NCI-H128 (cell line): Measurements from ENCODE around the gene SOHLH2.
A peak's percentile ranks its signal among the peaks of the same experiment; 100 is the strongest.

Source experiments
- DNase-seq: peaks from one replicate; lab custom pipeline; 2025; ENCODE audit not compliant: unreplicated experiment; lab: John Stamatoyannopoulos, UW

Gene SOHLH2

GRCh38 chr13:36133950-36134626 is 80.3 kb downstream of the SOHLH2 start:
- no peak for DNase-seq

GRCh38 chr13:36132376-36132775 is 82.0 kb downstream of the SOHLH2 start:
- no peak for DNase-seq

DNA sequence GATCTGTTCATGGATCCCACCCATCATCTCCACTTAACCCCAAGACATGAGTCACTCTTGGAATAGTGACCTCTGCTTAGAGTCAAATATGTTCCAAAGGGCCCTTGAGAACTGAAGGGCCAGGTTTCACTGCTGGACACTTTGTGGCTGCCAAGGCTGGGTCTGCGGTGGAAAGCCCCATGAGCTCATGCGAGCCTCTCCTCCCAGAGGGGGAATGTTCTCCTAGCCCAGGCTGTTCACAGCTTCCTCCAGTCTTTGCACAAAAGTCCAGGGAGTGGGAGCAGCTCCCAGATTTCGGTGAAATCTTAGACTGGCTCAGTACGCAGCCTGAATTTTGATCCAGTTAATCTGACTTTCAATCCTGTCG is 82.4 kb downstream of the SOHLH2 start:
- DNase-seq: no peak

GRCh38 chr13:36131222-36131930 is 83.0 kb downstream of the SOHLH2 start, which contains the start of gene DCLK1:
TSS of gene DCLK1 (minus strand) at chr13:36131382.
- peak; percentile 9 for DNase-seq

- DNase-seq: peak; percentile 23
These were observed 83.7 kb downstream of the SOHLH2 start for GRCh38 chr13:36130552-36131221.

DNA sequence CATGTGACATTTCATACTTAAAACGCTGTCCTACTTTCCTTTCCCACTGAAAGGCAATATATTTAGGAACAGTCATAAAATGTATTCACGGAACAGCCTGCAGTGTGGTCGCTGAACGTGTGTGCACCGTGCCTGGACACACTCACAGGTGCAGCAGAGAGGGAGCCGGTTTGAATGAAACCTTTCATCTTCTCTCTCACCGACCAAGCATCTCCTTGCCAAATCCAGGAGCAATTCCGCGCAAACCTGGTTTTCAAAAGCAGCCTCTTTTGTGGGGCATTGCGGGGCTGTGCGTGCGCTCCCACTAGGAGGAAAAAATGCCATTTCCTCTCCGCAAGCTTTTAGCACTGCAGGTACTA is 84.2 kb downstream of the SOHLH2 start:
- DNase-seq: no peak

- no peak for DNase-seq
These were observed 84.8 kb downstream of the SOHLH2 start for GRCh38 chr13:36129539-36129938.

GRCh38 chr13:36126491-36126890 is 87.9 kb downstream of the SOHLH2 start:
- DNase-seq: no peak

DNA sequence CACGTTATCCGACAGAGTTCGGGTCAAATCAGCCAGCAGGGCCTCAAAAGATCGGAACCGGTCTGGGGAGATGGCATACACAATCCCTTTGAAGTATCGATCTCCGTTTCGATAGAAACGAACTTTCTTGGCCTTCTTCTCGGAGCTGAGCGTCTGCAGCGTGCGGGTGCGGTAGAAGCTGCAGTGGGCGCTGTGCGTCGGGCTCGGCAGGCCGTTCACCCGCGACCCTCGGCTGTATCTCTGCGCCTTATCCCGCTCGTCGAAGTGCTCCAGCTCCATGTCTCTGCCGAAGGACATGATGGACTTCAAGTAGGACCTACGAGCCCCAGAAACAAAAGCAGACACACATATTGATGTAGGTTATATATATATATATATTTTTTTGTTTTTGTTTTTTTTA is 88.5 kb downstream of the SOHLH2 start:
- DNase-seq: no peak

- no peak for DNase-seq
These were observed 90.0 kb downstream of the SOHLH2 start for GRCh38 chr13:36124236-36124822.
